HG03097 (cell line): Measurements from ENCODE around the gene LPAR5.

Experiments
- ATAC-seq: cut with Tn5 transposase; IDR thresholded peaks from one replicate; pipeline ENCODE4 v1.9.1; 2021; ENCODE audit not compliant: unreplicated experiment, low FRiP score

The LPAR5 gene

GRCh38 chr12:6569312-6569711 is 66.4 kb downstream of the LPAR5 start:
- no peak for ATAC-seq
